Amniotic stem cell (primary cell): ENCODE data around the gene SKAP2.

Source experiments
- DNase-seq: peaks from one replicate; lab custom pipeline; 2025; lab: John Stamatoyannopoulos, UW

SKAP2 gene

DNA sequence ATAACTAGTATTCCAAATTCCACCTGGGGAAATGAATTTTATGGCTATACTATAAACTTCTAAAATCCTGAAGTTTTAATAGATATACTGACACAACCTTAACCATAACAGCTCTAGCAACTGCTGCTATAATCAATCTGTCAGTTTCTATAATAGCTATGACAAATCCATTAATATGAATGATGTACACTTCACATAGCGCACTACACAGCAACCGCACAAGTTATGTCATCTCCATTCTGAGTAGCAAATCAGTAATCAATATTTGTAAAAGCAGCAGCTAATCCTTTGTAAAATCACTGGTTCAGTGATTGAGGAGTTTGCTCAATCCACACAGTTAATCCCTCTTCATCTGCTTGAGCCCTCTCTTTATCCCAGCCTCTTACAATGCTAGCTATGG, 105.3 kb downstream of the SKAP2 start:
- DNase-seq = no peak

DNA sequence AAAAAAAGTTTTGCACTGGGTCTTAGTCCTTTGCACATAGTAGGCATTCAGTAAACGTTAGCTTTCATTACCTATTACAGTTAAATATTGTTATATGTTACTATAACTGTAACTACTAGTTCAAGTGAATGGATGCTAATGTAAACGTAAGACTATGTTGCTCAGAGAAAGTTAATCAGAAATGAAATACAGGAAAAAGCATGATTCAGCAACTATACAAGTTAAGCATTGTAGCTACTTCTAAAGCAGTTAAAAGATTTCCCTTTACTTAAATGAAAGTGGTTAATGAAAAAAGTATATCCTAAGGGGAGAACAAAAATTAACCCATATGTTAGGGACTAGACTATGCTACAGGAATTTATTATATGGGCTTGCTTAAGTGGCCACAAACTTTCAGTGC, 121.2 kb downstream of the SKAP2 start:
- no peak for DNase-seq

DNA sequence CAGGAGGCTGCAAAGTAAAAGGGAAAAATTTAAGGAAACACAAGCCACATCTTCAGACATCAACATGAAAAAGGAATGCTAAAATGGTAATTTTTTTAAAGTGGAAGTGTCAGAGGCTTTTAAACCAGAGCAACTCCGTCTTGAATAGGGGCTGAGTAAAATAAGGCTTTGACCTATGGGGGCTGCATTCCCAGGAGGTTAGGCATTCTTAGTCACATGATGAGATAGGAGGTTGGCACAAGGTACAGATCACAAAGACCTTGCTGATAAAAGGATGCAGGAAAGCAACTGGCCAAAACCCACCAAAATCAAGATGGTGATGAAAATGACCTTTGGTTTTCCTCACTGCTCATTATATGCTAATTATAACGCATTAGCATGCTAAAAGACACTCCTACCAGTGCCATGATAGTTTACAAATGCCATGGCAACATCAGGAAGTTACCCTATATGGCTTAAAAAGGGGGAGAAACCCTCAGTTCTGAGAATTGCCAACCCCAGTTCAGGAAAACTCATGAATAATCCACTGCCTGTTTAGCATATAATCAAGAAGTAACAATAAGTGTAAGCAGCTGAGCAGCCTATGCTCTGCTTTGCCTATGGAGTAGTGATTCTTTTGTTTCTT, 128.3 kb downstream of the SKAP2 start:
- no peak for DNase-seq

DNA sequence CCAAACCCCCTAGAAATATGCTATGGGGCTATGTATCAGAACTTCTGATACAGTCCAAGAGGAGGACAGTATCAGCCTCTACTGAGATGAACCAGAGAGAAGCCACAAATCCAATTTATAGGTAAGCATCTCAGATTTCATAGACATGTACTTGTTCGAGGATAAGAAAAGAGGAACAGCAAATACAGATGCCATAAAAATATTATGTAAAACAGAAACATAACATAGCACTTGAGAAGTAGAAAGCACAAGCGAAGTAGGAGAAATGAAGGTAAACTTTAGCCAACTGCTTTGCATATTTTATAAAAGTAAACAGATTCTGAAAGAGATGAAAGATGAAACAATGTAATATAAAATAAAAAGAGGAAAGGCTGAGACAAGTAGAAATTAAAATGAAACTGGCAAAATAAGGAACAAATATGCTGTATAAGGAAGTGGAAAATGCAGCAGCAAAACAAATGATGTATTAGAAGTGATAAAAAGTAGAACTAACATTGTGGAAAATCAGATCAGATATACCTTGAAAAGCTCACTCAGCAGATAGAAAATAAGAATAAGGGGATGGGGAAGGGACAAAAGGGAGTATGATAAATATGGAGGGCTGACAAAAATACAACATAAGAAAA, 135.1 kb downstream of the SKAP2 start:
- DNase-seq = no peak

DNA sequence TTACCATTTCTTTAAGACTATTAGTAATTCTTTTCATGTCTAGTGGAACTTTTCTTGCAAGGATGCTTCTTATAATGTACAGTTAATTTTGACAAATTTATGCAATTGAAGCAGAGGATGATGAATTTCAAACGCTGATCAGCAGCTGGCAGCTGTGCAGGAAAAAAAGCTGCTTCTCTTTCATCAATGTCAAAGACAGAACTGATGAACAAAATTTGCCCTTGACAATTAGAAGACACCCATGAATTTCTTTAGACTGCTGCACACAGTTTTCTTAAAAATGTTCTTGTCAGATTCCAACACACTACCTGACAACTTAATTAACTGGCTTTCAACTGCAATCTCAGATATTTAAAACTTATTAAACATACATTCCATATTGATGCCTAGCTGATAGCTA, 138.3 kb downstream of the SKAP2 start:
- DNase-seq = no peak

DNA sequence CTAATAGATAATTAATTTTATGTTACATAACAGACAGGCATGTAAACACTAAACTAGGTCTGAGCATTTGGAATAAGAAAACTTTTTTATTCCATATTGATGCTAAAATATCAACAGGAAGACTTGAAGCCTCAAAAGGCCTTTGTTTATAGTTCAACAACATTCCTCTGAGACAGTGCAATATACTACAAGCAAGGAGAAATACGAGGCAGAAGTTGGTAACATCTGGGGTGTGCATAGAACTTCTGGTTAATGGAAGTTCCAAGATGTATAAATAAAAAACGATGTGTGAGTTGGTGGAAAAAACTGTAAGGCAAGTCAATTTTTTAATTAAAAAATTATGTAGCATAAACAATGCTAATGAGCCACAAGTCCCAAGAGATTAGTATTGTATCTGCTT, 139.6 kb downstream of the SKAP2 start:
- no peak for DNase-seq

DNA sequence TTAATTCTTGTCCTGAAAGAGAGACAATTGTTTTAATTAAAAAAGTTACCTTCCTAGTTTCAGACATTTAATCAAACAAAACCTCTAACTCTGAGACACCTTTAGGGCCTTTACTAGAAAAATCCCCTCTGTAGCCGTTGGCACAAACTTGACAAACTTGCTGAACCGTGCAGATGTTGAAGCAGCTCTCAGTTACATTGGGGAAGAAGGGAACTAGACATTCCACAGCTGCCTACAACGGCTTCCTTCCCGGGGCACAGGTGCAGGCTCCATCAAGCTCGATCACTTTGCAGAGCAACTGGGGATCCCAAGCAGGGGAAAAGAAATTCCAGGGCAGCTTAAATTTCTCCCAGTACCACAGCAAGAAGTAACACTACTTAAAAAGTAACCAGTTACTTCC, 141.3 kb downstream of the SKAP2 start:
- DNase-seq = no peak

DNA sequence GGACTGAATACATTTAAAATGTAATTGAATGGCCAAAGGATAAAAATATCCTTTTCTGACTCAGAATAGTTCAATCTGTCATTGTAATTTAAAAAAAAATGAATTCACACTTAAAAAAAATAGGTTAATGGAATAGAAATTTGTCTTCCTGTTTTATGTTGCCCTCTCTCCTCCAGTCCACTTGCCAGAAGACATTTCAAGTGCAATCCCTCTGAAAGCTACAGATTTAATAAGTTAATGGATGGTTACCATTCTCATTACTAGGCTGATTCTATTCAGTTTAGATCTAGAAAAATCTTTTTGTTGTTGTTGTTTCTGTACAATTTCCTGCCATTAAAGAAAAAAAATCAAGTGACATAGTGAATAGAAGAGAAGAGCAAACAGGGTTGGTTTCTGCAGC, 142.9 kb downstream of the SKAP2 start:
- no peak for DNase-seq

DNA sequence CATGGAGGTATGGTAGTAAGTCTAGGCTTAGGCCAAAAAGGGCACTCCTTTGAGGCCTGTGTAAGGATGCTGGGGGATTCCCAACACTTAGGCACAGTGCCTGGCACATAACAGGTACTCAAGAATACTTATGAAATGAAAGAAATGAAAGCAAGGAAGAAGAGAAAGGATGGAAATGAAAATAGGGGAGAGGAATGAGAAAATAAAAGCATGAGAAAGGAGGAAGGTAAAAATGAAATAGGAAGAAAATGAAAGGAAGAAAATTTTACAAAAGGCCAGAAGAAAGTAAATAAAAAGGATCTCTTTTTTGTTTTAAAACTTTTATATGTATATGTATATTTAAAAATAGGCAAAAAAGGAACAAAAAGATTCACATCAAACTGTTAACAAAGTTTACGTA, 146.3 kb downstream of the SKAP2 start:
- DNase-seq = no peak

DNA sequence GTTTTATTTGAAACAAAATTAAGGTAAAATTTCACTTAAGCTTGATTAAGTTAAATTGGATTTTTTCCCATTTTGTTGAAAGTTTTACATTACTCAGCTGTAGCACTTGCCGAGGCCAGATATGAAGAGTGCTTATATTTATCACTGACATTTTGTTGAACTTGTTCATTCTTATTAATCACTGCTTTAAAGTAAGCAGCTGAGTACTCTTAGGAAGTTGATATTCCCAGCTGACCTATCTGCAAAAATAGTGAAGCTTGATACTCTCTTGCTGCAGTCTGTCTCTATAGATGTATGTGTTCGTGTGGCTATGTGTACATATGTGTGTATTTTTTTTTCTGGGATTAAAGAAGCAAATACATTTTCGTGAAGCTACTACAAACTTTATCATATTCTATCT, 150.0 kb downstream of the SKAP2 start:
- DNase-seq = no peak

DNA sequence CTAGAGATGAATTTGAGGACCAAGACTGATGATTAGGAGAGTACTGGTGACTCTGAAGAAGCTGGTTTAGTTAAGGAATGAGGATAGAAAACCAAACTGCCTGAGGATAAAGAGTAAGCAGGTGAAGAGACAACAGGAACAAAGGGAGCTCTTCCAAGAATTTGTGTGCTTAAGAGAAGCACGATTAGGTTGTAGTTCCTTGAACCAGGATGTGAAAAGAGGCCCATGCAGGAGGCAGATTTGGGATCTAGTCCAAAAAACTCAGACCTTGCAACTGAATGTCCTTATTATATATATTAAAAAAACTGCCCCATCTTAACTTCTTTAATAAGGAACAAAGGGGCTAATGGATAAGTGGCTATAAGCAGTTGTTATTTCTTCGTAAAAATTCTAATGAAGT, 150.4 kb downstream of the SKAP2 start:
- DNase-seq = no peak

DNA sequence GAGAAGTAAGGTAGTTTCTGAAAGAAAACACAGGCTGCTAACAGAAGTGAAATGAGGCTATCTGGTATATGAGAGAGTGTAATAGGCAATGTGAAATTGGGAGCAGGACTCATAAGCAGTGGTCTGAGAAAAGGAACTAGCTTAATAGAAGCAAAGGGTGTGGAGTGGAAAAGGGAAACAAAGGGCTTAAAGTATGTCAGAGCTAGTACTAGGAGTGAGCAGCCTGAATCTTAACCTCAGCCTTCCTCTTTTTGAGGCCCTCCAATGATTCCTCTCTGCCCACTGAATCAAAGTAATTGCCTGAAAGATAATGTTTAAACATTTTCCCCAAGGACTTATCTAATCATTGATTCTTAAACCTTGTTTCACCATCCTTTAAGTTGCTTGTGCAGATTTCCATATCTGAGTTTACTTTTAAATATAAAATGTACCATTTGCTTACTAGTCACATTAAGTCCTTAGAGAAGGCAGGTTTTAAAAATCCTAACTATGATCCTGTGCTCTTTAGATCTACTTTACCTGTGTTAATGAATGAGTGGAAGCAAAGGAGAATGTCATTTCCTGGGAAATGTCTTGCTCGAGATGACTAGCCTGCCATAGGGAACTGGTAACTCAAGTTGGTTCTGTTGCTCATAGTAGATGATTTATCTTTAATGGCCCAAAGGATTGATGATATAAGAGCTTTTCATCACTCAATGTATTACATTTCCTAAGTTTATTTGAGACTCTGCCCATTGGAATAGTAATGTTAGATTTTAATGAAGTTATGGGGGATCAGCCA, 155.0 kb downstream of the SKAP2 start:
- DNase-seq = no peak

DNA sequence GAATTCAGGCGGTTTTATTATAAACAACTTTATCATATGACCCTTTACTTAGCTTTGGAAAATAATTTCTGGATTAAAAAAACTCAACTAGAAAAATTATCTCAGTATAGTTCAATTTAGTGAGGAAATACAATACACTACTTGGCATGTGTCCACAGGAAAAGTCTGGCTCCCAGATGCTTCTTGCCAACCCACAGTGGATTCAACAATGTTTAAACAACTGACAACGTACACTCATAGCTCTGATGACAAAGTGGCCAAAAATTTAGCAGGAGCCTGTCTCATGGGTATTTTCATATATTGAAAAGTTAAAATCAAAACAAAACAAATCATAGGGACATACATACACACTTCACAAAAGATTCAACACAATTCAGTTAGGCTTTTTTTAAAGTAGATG, 158.8 kb downstream of the SKAP2 start:
- peak; percentile 75 for DNase-seq

DNA sequence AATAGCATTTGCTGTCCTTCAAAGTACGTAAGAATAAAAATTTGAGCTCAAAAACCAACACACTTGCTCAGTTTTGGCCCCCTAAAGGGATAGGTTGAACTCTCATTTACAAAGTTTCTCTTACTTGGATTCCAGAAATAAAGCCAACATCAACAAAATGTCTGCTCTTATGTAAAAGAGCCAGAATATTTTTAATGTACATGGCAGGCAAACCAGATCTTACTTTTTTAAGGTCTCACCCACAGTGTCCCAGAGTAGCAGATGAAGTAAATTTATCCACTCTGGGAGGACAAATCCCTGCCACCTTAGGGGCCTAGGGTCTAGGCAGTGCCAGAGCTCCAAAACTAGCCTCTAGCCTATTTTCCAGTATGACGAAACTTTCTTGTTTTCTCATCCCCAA, 159.6 kb downstream of the SKAP2 start:
- DNase-seq = no peak

DNA sequence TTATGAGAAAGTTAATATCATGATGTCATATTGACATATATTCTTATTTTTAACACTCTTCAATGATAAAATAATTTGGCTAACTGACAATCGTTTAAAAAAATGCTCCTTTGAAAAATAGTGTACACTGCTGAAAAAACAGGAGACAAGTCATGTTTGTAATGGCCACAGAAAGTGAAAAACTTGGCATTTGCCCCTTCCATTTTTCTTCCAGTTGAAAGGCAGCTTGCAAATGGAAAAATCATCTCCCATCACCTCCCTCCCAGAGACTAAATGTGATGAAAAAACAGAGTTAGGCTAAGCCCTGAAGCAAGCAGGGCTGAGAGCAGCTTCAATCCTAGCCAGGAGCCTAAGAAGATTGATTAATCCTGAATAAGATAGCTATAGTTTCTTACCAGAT, 160.4 kb downstream of the SKAP2 start:
- DNase-seq = no peak

DNA sequence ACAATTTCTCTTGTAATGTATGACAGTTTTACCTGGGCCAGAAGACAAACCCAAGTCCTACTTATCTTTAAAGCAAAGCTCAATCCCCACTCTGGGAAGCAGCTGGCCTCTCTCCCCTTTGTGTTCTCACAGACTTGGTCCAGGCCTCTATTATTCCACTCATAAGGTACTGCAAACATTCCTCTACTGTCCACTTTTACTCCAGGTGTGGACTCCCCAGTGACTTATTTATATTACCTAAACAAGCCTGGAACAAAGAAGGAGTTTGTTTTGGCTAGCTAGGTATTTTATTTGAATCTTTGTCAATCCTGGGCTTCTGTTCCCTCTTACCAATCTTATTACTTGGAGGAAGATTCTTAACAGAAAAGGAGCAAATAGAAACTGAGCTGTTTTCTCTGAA, 163.5 kb downstream of the SKAP2 start:
- DNase-seq = no peak

DNA sequence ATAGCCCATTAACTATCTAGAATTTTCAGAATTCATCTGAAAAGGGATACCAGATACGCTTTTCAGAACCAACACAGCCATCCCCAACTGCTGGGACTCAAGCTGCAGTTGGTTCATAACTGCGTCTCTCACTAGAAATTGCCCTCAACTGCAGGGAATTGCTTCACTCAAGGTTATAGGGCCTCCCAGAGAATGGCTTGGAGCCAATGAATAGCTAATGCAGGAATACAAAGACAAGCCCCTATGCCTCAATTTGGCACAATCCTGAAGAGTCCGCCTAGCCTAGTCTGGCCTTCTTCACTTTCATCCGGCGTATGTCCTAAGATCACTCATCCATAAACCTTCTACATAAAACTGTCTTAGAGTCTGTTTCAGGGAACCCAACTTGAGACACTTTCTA, 164.0 kb downstream of the SKAP2 start:
- DNase-seq = no peak

DNA sequence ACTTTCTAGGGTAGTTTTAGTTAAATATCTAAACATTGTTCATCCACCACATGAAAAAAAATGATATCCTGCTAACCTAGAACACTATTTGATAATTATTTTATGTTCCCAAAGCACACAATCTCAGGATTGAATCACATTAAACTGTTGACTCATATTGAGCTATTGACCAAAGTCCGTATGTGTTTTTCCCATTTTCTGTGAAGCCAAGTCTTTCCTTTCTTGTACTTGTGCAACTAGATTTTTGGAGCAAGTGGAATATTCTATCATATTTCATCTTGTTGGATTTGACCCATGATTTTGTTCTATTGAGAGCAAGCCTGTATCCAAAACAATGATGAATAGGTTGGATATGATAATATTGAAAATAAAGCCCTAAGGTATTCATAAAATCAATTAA, 164.6 kb downstream of the SKAP2 start:
- DNase-seq = no peak

DNA sequence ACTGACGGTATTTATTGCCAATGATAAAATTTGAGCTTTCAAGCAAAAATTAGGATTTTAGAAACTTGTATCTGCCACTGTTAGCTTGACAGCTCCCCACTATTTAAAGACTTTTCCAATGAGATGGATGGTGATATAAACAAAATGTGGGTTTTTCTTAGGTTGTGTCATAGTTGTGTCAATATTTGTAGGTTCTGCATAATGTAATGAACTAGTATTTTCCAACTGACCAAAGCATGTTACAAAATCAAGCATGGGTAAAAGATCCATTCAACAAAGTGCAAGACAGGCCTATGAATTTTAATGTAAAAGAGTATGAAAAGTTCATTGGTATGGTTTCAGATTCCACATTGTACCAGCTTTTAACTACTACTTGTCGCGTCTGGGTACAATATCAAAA, 165.6 kb downstream of the SKAP2 start:
- no peak for DNase-seq

DNA sequence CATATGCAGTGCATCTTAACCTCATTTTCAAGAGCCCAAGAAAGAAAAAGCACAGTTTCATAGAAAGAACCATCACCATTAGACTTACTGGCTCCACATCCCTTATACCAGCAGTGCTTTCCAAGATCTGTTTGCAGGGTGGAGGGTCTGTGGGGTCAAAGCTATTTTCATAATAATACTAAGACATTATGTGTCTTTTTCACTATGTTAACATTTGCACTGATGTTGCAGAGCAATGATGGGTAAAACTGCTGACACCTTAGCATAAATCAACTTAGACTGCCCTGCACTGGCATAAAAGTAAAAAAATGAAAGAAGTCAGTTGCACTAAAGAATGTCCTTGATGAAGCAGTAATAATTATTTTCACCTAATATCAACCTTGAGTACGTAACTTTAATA, 166.2 kb downstream of the SKAP2 start:
- no peak for DNase-seq

DNA sequence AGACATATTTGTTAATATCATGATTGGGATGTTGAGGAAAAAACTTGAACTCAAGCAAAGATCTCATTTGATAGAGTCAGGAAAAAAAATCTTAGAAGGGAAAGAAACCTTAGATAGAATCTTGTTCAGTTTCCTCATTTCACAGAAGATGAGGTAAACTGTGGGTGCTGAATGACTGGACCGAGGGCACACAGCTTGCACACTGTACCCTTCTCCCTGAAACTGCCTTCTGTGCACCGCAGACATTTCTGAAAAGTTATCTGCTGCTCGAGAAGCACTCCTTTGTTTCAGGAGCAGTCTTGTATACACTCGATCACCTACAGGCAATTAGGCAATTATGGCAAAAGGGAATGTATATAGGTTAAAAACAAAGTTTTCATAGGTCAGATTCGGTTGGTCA, 167.4 kb downstream of the SKAP2 start:
- no peak for DNase-seq

DNA sequence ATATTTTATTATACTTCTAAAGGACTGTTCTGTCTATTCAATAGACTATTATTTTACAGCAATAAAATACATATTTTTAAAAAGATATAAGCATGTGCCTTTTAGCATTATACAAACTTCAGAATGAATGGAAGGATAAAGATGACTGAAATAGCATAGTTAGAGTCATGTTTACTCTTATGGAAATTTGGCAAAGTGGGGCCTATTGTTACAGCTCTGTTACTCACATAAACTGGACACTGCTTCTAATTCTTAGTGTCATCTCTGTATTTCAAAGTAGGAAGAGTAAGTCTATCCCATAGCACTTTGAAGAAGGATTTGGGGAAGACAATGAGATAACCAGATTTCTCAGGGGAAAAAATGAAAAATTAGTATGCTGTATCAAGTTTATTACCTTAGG, 168.2 kb downstream of the SKAP2 start:
- DNase-seq = no peak

DNA sequence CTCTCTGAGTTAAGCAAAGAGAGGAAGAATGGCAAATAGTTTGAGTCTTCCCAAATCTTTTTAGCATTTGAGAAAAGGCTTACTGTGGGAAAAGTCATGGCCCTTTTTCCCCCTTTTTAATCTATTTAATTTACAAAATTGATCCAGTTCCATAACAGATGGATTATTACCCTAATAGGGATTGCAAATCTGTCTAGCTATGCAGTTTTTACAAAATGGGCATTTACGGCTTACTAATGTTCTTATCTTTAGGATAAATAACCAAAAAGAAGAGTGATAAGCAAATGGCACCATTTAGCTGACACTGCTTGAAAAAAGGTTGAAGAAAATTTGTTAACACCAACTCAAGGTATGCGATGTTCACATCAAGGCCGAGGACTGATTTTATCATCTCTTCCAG, 169.7 kb downstream of the SKAP2 start:
- no peak for DNase-seq

DNA sequence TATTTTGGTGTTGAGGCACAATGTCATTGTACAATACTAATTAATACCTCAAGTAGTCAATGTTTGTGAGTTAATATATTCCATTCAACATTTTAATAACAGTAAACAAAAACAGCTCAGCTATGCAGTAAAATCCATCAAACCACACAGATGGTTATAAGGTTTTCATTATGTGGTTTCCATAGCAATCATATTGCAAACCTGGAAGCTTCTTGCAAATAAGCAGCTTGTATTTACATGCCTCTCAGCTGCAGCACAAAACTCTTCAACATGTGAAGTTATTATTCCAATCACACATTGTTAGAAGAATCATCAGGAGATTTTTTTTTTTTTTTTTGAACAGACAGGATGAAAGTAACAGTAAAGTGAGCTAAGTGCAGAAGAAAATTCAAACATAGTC, 170.2 kb downstream of the SKAP2 start:
- no peak for DNase-seq
